GM03348 (cell line): ENCODE data around the gene RPL3.
A peak's percentile ranks its signal among the peaks of the same experiment; 100 is the strongest.

Source experiments
- DNase-seq: peaks from one replicate; pipeline ENCODE4 v3.0.0; 2012; ENCODE audit warnings: low spot score

RPL3 gene

GRCh38 chr22:39317084-39317774, 2.2 kb downstream of the RPL3 start:
- DNase-seq = no peak

GRCh38 chr22:39316440-39317083, 2.9 kb downstream of the RPL3 start:
- DNase-seq = peak; percentile 86

GRCh38 chr22:39315389-39315788, 4.0 kb downstream of the RPL3 start:
- DNase-seq = no peak

GRCh38 chr22:39314251-39314971, 5.0 kb downstream of the RPL3 start:
- no peak for DNase-seq

GRCh38 chr22:39313258-39314001, 6.0 kb downstream of the RPL3 start:
- DNase-seq = no peak

DNA sequence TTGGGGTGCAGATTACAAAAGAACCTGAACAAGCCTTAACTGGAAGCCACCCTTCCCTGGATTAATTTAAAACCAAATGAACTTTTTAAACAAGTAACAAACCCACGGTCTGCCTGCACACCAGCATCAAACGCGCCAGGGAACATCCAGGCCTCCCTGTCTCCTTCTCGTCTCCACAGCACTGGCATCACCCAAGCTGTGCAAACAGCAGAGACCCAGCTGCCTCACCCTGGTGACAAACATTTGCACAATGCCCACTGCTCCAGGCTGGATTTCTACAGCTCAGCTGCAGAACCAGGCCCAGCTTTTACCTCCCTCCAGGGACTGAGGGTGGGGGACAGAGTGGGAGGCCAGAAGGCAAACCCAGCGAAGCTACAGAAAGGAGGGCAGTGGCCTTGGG, 7.0 kb downstream of the RPL3 start:
- DNase-seq = no peak

GRCh38 chr22:39311592-39312400, 7.6 kb downstream of the RPL3 start:
- no peak for DNase-seq

GRCh38 chr22:39309881-39310714, 9.3 kb downstream of the RPL3 start:
- no peak for DNase-seq

DNA sequence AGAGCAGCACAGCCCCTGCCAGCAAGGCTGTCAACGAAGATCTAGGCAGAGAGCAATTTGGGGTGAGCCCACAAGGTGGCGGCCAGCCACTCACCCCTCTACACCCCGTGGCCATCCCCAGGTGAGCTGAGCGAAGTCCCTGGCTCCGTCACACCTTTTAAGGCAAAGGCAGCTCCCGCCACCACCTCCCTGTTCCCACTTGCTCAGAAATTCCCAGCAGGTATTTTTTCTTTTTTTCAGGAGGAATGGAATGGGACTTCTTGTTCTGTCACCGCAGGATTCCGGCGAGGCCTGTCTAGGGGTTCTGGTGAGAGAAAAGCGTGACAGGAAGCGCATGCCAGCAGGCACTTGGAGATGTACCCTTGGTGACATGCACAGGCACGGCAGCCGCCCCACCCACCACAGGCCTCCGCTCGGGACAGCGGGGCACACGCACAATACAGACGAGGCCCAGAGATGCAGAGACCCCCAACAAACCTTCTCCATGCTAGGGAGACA, 10.0 kb downstream of the RPL3 start:
- no peak for DNase-seq

DNA sequence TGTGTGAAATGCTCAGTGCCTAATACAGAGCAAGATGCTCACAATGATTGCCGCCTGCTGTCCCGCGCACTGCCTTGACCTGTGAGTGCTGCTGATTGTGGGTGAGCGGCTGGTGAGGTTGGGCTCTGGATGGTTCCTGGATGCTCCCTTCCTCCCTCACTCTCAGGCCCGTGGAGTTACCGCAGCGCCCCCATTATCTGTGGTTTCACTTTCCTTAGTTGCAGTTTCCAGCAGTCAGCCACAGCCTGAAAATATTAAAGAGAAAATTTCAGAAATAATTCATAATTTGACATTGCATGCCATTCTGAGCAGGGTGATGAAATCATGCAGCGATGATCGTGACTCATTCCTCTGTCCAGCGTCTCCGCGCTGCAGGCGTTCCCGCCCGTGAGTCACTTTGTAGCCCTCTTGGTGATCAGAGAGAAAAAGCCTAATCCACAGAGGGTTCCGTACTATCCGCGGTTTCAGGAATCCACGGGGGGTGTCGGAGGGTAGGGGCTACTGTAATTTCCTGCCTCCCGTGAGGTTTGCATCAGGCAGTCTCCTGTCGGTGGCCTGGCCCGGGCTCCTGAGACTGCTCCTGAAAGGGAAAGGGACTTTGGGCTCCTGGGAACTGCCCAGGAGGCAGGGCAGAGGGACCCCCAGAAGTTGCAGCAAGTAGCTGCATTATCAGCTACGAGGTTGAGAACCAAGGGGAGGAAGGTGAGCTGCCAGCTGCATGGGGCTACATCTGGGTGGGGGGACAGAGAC, 10.6 kb downstream of the RPL3 start:
- DNase-seq = peak; percentile 91

DNA sequence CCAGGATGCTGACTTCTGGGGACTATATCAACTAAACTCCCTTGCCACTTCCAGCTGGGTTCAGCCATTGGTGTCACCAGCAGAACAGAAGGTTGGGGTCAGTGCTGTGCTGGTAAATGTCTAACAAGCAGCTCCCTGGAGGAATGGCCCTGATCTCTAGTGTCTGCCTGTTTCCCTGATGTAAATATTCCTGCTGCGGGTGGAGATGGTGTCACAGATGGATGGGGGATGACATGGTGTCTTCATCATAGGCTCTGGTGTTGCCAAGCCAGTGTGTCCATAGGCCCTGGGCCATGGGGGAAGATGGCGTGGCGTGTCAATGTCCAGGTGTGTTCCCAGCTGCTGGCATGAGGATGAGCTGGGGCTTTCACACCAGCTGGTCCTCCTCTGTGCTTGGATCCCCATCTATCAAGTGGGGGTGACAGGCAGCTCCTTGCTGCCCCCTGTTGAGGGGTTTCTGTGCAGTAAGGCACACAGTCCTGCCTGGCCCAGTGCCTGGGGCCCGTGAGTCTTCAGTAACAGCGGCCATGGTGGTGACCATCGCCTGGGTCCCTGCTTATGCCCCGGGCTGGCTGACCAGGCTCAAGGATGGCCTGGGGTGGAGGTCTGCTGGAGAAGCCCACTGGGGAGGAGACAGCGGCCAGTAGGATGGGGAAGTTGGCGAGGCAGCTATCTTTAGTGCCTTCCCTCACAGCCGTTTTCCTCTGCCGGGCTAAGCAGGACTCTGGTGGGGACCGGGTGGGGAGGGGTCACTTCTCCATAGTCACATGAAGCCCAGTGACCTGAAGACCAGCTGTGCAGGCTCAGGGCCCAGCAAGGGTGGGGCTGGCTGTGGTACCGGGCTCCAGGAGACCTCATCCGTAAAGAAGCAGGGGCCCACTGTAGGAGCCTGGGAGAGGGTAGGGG, 12.7 kb downstream of the RPL3 start:
- no peak for DNase-seq

- DNase-seq = no peak
Observed at GRCh38 chr22:39303892-39304671, 15.3 kb downstream of the RPL3 start.

DNA sequence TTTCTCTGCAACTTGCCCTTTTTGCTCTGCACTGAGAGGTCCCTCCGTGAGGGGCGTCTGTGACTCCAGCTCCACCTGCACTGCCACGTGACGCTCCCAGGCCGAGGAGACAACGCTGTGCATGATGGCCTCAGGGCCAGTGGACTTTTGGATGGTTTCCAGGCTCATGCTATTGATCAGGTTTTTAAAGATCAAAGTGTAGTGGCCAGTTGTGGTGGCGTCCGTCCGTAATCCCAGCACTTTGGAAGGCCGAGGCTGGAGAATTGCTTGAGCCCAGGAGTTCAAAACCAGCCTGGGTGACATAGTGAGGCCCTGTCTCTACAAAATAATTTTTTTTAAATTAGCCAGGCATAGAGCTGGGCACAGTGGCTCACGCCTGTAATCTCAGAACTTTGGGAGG, 16.1 kb downstream of the RPL3 start:
- DNase-seq = no peak

GRCh38 chr22:39302431-39302960, 16.9 kb downstream of the RPL3 start:
- DNase-seq = no peak

DNA sequence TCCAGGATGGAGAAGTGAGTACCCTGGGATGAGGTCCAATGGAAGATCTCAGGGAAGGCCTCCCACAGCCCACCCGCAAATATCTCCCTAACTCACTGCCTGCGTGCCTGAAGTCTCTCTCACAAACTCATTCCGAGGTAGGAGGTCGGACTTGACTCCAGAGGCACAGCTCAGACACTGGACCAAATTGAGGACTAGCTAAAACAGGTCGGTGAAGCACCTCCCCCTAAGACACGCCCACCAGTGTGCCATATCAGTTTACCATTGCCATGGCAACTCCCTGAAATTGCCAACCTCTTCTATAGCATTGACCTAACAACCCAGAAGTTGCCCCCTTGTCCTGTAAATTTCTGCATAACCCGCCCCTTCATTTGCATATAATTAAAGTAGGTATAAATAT, 17.5 kb downstream of the RPL3 start:
- no peak for DNase-seq

DNA sequence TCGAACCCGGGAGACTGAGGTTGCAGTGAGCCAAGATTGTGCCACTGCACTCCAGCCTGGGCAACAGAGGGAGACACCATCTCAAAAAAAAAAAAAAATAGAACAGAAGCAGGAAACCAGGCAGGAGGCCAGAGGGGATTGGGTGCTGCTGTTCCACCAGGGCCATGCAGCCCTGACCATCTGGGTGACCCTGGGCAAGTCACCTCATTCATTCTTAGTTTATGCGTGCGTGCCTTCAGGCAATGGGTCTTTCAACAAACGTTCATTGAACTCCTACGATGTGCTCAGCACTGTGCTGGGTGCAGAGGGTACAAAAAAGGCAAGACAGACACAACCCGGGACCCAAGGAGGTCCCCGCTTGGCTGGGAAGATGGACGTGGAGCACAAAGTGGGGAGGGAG, 18.3 kb downstream of the RPL3 start:
- no peak for DNase-seq

- no peak for DNase-seq
Observed at GRCh38 chr22:39300186-39300830, 19.1 kb downstream of the RPL3 start.
